GM12891 (cell line): ENCODE data around the gene PALM3.
A peak's percentile ranks its signal among the peaks of the same experiment; 100 is the strongest.

Source experiments
- DNase-seq: peaks from one replicate; pipeline ENCODE4 v3.0.0; 2011; ENCODE audit warnings: low spot score; ENCODE audit not compliant: insufficient read length
- FAIRE-seq: peaks from 2 replicates; lab custom pipeline; 2011; peaks lifted over from hg19 to GRCh38; lab: Jason Lieb, UNC
- PAX5 ChIP-seq: IDR thresholded peaks from 2 replicates; pipeline ENCODE4 v1.6.1; 2011; ENCODE audit warnings: low read length, moderate library complexity, mild to moderate bottlenecking; ENCODE audit not compliant: insufficient read depth, severe bottlenecking
- POLR2A ChIP-seq: IDR thresholded peaks from 2 replicates; pipeline ENCODE4 v1.6.1; 2011; ENCODE audit warnings: low read depth, low read length, control low read depth
- POLR2AphosphoS5 ChIP-seq: IDR thresholded peaks from 2 replicates; pipeline ENCODE4 v1.6.1; 2011; ENCODE audit warnings: low read depth, low read length, control low read depth
- POU2F2 ChIP-seq: IDR thresholded peaks from 2 replicates; pipeline ENCODE4 v1.6.1; 2011; ENCODE audit warnings: low read depth, mild to moderate bottlenecking, control low read depth, low read length, moderate library complexity
- SPI1 ChIP-seq: IDR thresholded peaks from 2 replicates; pipeline ENCODE4 v1.6.1; 2011; ENCODE audit warnings: low read depth, low read length, control low read depth
- TAF1 ChIP-seq: IDR thresholded peaks from 2 replicates; pipeline ENCODE4 v1.6.1; 2011; ENCODE audit warnings: low read depth, low read length, control low read depth

PALM3 gene

GRCh38 chr19:14102102-14102696, 40.3 kb upstream of the PALM3 start:
- TF ChIP-seq SPI1 (no peak), POLR2A (no peak), PAX5 (no peak), POLR2AphosphoS5 (no peak), POU2F2 (no peak), TAF1 (no peak)
- FAIRE-seq = no peak
- DNase-seq = no peak

DNA sequence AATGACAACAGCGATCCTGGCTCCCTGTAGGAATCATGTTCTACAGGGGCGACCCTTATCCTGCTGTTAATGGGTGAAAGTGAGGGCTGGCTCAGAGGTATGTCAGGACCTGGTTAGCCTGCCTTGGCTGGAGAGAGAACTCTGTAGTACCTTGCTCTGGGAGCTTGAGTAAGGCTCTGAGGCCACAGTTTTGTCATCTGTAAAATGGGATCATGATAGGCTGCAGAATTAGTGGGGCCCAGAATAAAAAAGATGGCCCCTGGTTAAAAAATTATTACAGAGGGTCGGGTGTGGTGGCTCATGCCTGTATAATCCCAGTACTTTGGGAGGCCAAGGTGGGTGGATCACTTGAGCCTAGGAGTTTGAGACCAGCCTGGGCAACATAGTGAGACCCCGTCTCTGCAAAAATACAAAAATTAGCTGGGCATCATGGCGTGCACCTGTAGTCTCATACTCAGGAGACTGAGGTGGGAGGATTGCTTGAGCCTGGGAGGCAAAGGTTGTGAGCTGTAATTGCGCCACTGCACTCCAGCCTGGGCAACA, 39.2 kb upstream of the PALM3 start:
- TF ChIP-seq TAF1 (no peak), SPI1 (no peak), POLR2AphosphoS5 (no peak), PAX5 (no peak), POLR2A (no peak), POU2F2 (no peak)
- no peak for FAIRE-seq
- no peak for DNase-seq

- TF ChIP-seq POLR2AphosphoS5 (no peak), PAX5 (no peak), POLR2A (no peak), TAF1 (no peak), POU2F2 (no peak), SPI1 (no peak)
- no peak for FAIRE-seq
- DNase-seq = no peak
Measured at GRCh38 chr19:14097532-14098151, 35.8 kb upstream of the PALM3 start.

DNA sequence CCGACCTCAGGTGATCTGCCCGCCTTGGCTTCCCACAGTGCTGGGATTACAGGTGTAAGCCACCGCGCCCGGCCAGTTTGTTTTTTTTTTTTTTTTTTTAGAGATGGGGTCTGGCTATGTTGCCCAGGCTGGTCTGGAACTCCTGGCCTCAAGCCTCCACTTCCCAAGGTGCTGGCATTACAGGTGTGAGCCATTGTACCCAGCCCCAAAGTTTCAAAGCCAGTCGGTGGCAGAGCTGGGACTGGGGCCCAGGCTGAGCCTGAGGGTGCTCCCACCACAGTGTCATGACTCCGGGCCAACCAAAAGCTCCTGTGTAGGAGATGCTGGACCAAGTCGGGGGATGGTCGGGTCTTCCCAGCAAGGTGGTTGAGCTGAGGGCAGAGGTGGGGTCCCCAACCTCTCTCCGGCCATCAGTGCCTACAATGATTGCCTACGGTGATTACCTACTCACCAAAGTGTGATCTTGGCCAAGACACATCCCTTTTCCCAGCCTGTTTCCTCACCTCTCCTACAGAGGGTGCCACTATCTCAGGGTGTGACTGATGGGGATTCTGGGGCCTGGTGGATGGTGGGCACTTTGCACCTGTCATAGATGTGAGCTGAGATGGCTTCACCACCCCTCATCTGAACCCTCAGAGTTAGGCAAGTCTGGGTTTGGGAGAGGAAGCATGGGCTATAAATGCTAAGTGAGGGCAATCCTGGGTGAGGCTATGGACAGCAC, 34.6 kb upstream of the PALM3 start:
- DNase-seq = no peak
- TF ChIP-seq SPI1 (no peak), PAX5 (no peak), POLR2A (no peak), TAF1 (no peak)
- FAIRE-seq = no peak

DNA sequence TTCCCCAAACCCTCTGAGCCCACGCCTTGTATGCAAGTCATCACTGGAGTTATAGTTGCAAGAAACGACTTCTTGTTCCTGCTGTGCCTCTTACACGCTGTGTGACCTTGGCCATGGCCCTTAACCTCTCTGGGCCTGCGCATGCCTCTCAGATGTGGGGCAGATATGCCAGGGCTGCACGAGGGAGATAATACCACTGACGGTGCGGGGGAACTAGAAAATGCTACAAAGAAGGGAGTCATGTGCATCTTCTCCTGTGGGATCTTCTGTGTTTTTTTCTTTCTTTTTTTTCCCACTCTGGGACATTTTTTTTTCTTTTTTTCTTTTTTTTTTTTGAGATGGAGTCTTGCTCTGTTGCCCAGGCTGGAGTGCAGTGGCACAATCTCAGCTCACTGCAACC, 33.0 kb upstream of the PALM3 start:
- DNase-seq (no peak), FAIRE-seq (no peak)
- TF ChIP-seq PAX5 (no peak), TAF1 (no peak), POLR2AphosphoS5 (no peak), POLR2A (no peak), SPI1 (no peak)

DNA sequence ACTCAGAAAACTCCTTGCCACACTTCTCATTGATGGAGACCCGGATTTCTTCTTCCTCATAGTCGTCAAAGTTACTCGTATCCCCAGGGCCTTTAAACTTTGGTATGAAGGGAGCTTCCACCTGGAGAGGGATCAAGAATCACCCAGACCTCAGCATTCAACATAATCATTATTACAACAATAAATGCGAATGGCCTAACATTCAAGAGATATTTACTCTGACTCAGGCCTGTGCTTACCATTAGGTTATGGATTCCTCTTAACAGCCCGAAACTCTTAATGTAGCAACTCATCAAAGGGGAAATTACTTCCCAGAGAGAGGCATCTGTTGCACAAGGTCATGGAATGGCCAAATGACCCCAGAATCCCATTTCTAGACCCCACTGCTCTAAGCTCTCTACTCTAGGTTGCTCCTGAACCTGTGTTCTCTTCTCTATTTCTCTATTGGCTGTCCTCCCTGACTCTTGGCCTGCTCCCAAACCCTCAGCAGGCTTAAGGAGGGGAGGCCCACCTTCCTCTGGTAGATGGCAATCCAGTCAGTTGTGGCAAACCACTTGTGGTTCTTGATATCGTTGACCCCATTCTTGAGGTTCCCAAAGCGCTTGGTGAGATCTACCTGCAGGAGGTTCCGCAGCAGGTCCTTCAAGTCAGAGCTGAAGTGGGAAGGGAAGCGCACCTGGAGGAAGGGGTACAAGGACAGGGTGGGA, 31.4 kb upstream of the PALM3 start:
- FAIRE-seq (no peak), DNase-seq (no peak)
- no peak for TF ChIP-seq PAX5
- TF ChIP-seq SPI1 = no peak
- TF ChIP-seq POU2F2 = no peak
- 0 out of 2 replicates have a peak, but pooled peaks have one; percentile 26 for TF ChIP-seq POLR2A
- TF ChIP-seq POLR2AphosphoS5 = no peak

DNA sequence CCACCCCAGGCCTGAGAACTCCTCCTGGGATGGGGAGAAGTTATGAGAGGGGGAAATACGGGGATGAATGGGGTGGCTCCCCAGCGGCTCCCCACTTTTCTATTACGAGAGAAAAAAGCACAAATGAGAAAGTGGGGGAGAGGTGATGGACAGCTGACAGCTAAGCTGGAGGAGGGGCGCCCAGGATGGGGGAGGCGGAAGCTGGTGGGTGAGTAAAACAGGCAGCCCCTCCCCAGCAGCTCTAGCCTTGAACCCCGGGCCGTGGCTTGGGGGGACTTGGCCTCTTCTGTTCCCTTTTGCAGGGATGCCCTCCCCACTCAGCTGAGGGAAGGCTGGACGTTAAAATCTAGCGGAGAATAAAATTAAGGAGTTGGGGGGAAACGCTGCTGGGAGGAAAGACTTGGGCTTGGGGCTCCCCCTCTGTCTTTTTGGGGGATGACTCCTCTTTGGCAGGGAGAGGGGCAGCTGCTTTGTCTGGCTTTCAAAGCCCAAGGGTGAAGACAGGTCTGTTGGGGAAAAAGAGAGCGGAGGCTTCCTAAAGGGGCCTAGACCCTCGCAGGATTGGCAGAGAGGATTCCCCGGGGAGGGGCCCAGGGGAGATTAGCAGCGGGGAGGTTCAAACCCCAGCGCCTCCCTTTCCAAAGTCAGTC, 30.1 kb upstream of the PALM3 start:
- DNase-seq (peak; percentile 66), FAIRE-seq (no peak)
- TF ChIP-seq POU2F2 (0 out of 2 replicates have a peak, but pooled peaks have one; percentile 10), TAF1 (no peak), POLR2AphosphoS5 (no peak), POLR2A (no peak), PAX5 (no peak), SPI1 (no peak)

DNA sequence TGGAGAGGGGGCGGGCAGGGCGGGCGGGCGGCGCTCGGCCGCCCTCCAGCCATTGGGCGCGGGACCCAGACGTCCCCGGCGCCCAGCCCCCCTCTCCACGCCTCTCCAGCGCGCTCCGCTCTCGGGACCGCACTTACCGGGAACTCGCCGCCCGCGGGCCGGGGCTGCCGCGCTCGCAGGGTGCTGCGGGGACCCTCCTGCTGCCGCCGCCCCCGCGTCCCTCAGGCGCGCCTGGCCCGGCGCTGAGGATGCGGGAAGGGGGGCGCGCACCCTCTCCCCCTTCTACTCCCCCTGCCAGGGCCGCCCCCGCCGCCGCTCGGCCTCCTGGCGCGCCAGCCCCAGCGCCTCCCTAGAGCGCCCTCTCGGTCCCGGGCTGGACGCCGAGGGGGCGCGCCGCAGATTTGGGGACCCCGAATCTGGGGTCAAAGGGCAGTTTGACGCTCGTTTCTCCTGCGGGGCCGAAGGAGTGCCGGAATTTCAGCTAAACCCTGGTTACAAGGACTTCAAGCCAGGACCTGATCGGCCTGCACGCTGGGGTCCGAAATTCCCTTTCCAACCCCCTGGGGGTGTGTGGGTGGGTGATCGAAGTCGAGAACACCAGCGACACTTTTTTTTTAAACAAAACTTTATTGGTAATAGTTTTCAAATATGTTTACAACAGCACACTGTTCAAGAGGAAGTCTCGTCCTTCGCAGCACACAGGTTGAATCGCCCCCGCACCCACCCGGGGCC, 29.4 kb upstream of the PALM3 start:
- DNase-seq (peak; percentile 87), FAIRE-seq (peak; percentile 94)
- 0 out of 2 replicates have a peak, but pooled peaks have one; percentile 50 for TF ChIP-seq SPI1
- no peak for TF ChIP-seq TAF1
